GM21825 (cell line): ENCODE measurements around the gene EYS.
"Not testable (repeated sequence)": the region's sequence is repeated elsewhere in the genome, so short reads cannot be mapped to it uniquely, and the experiment has no call there.

ENCODE experiments used
- ATAC-seq: cut with Tn5 transposase; IDR thresholded peaks from one replicate; pipeline ENCODE4 v1.9.1; 2021; ENCODE audit warnings: mild to moderate bottlenecking, moderate library complexity; ENCODE audit not compliant: unreplicated experiment

The EYS gene

DNA sequence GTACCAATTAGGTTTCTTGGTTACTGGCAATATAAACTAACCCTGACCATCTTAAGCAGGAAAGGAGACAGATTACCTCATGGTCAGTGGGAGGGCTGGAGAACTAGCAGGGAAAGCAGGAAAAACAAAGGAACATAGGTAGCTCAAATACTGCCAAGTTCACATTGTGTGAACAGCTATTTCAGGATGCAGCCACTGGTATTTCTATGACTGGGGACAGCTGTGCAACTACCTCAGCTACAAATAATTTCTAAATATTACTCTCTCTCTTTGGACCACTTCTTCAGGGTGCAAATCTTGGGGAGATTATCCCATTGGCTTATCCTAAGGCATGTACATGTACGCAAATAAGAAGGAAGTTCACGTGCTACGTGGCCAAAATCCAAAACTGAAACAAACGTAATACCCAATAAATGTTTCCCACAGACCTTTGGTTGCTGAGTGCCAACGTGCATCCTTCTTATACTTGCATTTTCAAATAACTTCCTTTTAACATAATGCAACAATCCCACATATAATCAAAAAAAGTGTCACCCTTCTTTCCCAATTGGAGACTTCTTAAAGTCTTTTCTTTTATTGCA is 1890.5 kb downstream of the EYS start:
- no peak for ATAC-seq

DNA sequence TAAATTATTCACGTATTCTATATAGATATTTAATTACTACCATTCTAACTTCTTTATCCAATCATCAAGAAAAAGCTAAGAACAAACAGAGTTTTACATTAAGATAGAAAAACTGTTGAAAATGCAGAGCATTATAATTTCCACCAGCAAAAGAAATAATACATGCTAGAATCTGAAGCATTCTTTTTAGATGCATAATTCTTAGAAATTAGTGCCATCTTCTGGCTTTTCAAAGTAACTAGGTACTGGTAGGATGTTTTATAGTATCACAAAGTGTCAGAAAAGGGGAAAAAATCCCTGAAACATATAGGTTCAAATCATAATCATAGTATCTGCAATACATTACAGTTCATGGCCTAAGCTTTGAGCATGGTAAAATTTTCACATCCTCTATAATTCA is 1892.6 kb downstream of the EYS start:
- no peak for ATAC-seq

DNA sequence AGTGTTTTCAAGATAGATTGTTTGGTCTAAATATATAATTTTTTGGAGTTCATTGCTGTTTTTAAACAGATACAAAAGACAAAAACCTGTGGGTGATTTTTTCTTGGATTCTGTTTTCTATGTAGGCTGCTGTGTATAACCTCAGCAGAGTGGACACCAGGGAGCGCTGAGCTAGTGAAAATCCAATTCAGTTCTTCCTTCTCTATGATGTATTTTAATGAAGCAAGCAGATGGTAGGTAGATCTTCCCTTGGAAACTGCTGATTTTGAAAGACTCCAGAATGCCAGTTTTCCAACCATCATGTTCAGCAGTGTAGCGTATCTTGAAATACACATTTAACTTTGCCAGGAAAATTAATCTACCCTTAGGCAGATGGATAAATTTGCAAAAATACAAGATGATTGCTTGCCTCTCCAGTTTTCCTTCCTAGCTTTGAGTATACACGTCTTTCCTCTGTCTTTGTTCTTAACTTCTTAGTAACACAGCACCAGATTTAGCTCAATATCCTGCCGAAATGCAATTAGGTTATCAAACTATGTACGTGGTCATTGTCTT is 1893.4 kb downstream of the EYS start:
- ATAC-seq, result no peak

DNA sequence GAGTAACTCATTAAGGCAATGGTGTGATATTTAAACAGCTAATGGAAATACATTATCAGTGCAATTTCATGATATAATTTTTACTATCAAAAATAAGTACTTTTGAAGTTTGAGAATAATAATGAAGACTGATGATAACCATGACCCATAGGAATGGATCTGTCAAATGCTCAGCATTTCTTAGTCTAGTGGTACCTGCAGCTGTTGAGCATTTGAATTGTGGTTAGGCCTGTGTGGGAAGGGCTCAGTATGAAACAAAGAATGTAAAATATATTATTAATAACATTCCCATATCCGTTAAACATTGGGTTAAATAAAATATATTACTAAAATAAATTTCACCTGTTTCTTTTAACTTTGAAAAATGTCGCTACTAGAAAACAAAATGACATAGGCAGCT is 1898.5 kb downstream of the EYS start:
- no peak for ATAC-seq

DNA sequence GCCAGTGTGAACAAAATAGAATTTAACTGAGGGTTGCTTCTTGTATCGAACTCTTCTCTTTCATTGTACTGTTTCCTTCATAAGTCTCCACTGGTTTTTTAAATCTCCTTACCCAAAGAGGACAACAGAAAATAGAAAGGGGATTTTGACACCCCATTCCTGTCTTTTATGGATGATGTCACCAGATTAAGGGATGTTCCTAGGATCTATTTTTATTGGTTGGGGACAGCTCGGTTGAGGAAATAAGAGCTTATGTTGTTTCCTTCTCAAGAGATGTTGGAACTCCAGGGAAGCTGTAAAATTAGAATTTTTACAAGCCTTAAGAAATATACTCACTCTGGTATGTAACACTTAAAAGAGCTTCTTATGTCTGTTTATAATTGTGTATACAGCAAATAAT is 1900.0 kb downstream of the EYS start:
- ATAC-seq, result no peak

DNA sequence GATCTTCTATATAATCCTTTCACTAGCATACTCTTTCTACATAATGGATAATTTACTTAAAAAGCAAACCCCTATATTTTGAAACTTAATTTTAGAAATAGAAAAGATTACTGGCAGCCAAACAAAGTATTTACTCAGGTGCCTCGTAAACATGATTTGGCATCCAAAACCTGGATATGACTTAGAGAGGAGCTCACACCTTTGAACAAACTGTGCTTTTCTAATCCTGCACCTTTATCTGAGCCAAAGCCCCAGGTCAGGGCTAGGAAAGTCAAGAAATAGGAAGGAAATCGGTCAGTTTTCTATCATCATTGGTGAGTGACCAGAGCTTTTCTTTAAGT is 1900.5 kb downstream of the EYS start:
- no peak for ATAC-seq

DNA sequence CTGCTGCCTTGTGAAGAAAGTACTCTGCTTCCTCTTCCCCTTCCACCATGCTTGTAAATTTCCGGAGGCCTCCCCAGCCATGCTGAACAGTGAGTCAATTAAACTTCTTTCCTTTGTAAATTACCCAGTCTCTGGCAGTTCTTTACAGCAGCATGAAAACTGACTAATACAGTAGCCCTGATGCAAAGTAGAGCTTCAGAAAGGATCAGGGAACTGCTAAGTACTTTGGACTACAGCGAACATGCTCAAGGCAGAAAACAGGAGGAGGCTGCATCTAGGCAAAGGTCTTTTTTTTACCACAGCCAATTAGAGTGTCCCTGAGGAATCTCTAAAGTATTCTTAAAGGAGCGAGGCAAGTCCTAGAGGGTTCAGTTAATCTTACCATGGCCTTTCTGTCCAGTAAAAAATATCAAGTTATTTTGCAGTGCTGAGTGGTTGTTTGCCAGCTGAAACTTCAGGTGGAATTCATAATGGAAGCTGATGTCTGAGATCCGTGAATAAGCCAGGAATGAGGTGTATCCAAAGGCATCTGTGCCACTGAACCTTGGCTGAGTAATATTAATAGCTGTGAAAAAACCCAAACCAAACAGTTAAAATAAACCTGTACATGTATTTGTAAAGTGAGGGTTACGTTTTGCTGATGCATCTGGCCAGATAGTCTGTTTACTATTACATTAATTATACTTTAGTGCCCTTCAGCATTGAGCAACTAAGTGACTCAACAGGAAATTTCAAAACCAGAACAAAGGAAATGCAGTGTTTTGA is 1901.0 kb downstream of the EYS start:
- ATAC-seq, result no peak

DNA sequence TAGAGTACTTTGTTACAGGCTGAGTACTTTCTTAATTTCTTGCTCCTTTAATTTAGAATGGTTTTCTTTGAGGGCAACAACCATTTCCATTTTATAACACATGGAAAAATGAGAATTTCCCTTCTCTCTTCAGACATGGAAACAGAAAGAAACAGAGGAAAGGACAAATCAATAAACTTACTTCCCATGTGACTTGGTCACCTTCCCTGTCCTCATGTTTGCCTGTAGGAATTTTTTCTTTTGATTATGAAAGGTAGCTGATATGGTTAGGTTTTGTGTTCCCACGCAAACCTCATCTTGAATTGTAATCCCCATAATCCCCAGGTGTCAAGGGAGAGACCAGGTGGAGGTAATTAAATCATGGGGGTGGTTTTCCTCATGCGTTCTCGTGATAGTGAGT is 1901.7 kb downstream of the EYS start:
- ATAC-seq, result no peak

DNA sequence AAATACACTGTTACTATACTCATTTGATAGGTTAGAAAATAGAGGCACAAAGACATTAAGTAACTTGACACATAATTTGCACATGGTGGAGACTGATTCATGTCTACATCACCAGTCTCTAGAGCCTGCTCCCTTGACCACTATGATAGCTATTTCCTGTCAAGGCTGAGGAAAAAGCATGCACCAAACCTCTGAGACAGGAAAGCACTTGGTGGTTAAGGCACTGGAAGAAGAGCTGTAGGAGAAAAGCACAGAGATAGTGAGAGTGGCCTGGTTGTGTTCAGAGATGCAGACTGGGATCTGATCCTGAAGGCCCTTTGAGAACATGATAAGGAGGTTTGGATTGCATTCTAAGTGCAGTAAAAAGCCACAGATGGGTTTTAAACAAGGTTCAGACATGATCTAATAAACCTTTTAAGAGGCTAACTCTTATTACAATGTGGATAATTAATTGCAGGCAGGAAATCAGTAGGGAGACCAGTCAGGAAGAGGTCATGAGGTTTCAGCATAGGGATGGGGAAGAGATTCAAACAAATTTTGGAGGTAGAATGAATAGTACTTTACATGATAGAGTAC is 1902.6 kb downstream of the EYS start:
- ATAC-seq, result no peak

DNA sequence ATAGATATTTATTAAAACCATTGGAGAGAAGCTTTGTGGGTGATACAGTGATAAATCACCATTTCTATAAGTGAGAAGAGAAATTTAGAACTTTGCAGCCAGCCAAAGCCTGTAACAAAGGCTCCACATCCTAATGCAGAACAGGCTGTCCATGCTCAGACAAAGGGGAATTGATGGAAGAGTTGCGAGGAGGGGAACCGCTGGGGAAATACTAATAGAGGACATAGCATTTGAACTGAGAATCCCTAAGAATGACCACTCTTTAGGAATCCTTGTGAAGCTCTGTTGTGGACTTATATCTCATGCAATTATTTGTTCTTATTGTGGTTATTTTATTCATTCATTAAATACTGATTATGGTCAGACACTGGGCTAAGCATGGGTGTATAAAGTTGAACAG is 1903.7 kb downstream of the EYS start:
- no peak for ATAC-seq

DNA sequence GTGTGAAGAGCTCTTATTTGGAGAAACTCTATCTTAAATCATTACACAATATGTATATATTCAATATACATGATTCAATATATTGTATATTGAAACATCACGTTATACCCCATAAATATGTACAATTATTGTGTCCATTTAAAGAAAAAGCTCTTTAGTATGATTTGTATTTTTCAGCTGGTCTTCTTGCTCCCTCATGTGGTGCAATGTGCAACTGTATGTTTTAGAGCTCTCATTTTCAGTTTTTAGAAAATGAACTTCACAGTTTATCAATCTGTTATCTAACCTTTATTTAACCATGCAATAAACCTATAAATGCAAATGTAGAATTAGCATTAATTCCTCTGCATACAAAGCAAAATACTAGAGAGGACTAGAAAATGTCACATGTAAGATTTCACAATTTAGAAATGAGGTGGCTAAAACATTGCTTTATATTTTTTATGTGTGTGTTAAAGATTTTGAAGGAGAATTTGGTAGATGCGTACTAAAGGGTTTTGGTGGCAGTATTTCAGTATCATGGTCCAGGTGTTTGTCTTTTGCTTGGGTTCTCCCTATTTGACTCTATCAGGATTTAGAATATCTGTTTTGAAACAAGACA is 1904.3 kb downstream of the EYS start:
- ATAC-seq, result no peak

DNA sequence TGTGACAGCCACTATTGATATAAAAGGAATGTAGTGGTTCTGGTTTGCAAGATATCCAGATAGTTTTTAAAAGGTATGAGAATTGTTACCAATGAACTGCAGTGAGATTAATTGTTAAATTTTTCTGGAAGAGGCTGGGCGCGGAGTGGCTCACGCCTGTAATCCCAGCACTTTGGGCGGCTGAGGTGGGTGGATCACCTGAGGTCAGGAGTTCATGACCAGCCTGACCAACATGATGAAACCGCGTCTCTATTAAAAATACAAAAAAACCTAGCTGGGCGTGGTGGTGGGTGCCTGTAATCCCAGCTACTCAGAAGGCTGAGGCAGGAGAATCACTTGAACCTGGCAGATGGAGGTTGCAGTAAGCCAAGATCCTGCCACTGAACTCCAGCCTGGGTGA is 1906.6 kb downstream of the EYS start:
- not testable (repeated sequence) for ATAC-seq

DNA sequence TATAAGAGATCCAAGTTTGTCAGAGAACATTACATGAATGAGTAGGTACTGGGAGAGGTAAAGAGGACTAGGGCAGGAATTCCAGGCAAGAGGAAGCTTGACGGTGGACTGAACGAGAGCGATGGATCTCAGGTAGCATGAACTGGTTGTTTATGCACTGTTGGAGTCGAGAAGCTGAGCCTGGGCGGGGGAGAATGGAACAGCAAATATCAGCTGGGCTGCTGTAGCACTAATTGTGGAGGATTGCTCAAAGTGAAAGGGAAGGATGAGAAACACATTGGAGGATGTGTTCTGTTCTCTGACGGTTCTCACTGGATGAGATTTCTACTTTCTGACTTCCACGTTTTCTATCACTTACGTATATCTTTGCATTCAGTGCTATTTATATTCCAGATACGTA is 1907.2 kb downstream of the EYS start:
- no peak for ATAC-seq

DNA sequence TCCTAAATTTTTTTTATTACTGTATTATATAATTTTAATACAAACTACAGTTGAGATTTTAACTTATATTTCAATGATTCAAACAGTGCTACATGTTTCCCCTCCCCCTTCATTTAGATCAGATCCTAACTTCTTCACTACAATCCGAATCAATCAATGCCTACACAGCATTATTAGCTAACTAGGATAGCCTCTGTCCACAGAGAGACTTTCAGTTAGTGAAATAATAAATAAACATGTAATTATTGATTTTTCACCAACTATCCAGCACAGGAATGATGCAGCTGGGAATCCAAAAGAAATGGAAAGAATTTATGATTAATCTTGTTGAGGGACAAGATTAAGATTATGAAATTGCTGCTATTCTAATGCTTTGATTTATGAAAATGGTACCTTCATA is 1907.7 kb downstream of the EYS start:
- no peak for ATAC-seq

DNA sequence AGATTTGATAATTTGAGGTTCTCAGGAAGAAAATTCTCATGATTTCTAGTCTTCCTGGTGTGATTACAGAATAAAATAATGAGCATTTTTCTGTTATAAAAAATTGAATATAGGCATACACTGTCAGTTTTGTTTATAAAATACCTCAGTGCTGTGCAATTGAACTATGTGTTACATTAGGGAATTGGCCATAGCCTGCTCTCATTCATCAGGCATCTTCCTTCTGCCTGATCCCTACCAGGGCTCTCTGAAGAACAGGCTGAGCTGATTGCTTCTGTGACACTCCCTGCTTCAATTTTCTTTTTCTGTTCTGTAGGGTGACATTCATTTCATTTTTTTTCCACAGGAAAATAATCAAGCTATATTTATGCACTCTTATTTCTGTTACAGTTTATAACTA is 1908.6 kb downstream of the EYS start:
- ATAC-seq, result no peak

DNA sequence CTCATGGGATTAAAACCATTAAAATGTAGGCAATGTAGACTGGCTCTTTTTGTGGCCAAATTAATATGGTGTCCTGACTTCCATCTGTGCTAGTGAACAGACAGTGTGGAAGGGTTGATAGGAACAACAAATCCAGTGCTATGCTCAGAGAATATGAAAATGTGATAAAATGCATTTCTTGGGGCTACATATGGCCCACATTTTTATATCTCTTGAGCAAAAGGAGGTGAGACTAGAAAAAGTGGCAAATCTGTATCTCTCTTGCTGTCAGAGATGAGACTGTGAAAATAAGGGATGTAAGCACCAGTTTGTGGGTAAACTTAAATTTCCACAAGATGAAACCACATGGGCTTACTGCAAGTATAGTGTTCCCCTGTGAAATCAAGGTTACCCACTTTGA is 1909.3 kb downstream of the EYS start:
- no peak for ATAC-seq

DNA sequence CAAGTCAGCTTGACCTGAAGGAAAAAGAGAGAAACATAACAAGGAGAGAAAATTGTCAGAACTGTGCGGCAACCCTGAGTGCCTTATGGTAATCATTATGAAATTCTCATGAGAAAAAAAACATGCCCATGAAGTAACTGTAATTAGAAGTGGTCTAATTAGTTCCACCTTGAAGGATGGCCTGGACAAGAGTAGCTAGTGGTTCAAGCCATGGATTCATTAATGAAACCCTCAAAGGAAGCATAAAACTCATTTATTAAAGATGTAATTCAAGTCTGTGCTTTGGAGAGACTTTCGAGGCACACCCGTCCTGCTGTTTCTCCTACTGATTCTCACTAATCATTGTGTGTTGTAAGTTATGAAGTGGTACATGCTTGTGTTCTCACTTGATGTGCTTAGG is 1911.2 kb downstream of the EYS start:
- ATAC-seq, result no peak

DNA sequence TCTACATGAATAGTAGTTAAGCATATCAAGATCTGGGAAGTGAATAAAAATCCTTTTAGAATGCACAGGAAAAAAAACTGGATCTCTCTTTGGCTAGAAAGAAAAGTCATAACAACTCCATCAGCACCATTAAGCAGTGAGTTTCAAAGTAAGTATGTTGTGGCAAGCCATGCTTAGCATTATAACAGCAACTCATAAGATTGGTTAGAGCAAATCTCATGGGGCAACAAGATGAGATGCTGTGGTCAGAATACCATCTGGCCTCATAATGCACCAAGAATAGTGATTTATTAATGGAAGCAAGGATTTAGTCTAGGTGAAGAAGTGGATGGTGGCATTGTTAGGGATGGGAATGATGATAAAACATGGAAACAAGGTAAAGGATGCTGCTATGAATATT is 1912.0 kb downstream of the EYS start:
- ATAC-seq, result no peak

DNA sequence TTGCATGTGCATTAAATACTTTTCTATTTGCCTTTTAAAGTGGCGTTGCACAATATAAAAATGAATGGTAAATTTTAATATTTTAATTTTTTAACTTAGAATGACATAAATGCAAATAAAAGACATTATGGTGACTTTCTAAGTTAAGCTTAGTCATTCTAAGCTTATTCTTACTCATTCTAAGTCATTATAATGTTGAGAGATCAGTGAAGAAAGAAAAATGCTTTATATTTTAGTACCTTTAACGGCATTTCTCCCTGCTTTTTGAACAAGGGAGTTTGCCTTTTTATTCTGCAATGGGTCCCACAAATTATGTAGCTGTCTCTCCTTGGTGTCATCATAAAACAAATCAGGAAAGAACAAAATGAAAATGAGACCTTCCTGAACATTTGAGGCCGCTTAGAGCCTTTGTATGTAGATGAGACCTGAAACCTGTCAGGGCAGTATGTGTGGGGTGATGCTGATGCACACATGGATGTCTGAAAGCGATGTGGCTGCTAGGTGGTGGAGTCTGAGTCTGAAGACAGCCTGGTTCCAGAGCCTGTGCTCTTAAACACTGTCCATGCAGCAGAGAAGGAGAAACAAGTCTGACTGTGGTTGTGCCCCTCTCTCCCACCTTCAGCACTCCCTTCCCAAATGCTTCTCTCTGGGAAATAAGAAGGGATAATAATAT is 1913.4 kb downstream of the EYS start:
- ATAC-seq, result no peak

DNA sequence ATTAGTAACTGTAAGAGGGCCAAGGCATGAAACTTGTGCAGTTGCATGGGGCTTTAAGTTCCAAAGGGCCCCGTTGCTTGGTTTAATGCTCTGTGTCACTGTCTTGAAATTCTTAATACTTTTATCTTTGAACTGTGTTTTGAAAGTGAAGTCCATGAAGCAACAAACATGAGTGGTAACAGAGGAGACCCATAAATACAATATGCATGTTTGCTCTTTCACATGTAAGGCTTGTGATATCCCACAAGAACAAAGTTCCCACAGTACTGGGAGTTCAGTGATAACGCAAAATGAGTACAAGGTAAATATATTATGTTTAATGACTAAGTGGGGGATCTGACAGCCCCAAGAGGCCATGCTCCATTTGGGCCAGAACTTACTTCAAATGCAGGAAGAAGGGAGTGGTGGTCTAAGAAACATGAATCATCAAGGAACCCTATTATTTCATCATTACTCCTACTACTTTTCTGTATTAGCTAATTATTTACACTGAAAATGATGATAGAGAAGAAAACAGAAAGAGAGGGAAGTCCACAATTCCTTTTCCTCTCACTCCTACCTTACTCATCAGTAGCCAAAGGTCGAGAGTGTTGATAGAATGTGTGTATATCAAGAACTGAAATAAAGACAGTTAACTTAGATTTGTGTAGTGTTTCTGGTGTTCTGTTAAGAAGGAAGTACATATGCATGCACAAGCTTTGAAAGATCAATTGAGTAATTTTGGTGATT is 1914.1 kb downstream of the EYS start:
- ATAC-seq, result no peak

DNA sequence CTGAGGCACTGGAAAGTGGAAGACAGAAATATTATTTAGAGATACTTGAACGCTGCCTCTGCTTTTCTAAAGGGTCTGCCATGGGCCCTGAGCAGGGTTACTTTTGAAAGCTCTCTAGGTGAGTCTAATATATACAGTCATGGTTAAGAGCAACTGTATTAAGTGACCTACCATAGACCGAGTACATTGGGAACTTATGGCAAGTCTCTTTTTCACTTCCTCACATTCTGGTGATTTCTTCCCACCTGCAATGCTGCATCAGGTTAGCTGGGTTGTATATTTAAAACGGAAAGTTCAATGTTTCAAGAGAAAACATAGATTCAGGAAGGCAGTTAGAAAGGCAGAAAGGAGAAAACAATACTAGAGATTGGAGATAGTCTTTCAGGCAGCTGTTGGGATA is 1916.7 kb downstream of the EYS start:
- no peak for ATAC-seq
